Cortex of kidney (tissue), 1 donor: ENCODE measurements around the gene BCAR3.
"Not testable (repeated sequence)": the region's sequence is repeated elsewhere in the genome, so short reads cannot be mapped to it uniquely, and the experiment has no call there.

Source experiments
- DNase-seq: peaks from one replicate; lab custom pipeline; 2025; lab: John Stamatoyannopoulos, UW

The BCAR3 gene

DNA sequence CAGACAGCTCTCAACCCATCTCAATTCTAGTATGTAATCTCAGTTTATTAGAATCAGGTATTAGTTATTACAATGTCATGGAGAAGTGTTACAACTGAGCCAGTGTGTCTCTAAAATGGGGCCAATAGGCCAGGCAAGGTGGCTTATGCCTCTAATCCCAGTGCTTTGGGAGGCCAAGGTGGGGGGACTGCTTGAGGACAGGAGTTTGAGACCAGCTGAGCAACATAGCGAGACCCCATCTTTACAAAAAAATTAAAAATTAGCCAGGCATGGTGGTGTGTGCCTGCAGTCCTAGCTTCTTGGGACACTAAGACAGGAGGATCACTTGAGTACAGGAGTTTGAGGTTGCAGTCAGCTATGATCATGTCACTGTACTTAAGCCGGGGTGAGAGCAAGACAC, 104.9 kb downstream of the BCAR3 start:
- no peak for DNase-seq

DNA sequence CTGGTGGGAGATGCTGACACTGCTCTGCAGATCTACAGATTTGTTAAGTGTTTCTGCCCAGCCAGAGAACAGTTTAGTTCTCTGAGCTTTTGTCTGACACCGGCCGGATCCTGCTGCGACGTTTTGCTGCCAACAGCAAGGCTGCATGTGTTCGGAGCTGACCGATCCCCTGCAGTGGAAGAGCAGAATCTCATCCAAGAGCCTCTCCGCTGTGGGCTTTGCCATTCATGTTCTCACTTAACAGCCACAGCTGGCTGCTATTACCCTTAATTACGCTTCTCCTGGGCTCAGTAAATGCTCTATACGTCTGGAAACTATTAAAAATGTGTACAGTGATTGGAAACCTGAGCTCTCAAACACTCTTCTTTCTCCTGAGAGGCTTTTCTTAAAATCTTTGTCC, 105.3 kb downstream of the BCAR3 start:
- DNase-seq = no peak

DNA sequence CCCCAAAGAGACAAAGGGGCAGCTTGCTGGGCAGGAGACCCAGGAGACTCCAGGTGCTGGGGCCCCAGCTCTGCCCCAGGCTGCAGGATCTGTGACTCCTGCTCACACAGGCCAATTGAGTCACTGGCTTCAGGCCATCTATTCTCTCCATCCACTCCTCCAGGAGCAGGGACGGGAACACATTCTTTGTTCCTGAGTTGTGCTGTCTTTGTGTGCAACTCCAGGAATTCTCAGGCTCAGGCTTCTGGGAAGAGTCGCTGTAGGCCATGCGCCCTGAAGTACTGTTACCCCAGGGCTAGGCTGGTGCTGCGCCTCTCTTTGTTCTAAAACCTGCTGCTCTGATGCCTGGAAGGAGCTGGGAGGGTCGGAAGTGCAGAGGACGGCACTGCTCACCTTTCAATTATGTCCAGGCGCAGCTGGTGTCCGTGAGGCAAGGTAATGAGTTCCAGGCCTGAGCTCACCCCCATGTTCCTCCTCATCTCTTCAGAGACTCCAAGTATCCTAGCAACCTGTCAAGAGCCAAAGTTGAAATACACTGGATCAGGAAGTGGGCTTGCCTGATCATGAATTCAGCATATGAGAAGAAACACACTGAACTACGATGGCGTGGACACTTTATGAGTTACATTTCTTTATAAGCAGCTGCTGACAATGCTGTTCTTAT, 105.9 kb downstream of the BCAR3 start:
- no peak for DNase-seq

DNA sequence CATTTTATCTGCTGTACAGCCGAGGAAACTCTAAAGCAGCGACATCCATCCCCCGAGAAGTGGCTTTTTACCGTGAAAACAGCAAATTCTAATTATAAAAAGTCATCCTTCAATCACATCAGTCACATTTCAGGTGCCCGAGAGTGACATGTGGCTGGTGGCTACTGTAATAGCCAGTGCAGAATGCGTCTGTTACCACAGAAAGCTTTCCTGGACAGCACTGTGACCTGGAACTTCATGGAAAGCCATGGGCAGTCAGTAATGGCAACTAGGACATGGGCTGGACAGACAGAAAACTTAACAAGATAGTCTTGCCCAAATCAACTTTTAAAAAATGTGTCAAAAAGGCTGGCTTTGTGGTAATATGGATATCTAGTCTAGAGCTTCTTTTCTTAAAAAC, 106.6 kb downstream of the BCAR3 start:
- DNase-seq = no peak

DNA sequence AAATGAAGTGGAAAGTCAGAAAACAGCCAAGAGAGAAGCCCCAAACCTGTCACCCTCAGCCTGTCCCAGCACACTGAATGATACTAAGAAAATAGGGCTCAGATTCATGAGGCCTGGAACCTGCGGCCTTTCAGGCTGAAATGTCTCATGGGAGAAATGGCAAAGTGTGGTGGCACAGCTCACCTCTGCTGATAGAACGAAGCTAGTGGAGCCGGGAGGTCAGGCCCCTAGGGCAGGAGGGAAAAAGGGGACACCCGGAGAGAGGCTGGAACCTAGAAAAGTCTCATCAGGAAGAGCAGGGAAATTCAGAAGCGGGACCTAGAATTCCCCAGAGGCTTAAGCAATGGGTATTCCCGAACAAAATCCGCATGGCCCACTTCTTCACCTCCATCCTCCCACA, 107.1 kb downstream of the BCAR3 start:
- no peak for DNase-seq

DNA sequence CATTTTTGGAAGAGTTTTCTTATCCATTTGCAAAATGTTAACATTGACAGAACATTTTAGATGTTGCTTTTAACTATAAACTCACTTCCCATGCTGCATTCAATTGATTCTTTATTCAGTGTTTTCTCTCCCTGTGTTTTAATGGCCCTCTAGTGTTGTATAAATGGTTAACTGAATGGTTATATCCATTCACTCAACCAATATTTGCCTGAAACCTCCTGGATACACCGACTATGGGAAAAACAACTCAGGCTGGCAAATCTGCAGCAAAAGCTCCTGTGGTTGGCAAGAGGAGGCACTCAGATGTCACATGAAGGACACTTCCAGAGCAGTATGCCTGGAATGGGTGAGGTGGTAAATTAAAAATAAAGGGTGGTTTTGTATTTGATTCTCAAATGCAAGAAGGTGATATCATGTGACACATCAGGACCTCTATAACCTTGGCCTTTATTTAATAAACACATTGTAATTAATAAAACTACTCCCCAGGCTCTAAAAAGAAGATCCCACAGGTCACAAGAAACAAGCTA, 107.6 kb downstream of the BCAR3 start:
- DNase-seq = no peak

DNA sequence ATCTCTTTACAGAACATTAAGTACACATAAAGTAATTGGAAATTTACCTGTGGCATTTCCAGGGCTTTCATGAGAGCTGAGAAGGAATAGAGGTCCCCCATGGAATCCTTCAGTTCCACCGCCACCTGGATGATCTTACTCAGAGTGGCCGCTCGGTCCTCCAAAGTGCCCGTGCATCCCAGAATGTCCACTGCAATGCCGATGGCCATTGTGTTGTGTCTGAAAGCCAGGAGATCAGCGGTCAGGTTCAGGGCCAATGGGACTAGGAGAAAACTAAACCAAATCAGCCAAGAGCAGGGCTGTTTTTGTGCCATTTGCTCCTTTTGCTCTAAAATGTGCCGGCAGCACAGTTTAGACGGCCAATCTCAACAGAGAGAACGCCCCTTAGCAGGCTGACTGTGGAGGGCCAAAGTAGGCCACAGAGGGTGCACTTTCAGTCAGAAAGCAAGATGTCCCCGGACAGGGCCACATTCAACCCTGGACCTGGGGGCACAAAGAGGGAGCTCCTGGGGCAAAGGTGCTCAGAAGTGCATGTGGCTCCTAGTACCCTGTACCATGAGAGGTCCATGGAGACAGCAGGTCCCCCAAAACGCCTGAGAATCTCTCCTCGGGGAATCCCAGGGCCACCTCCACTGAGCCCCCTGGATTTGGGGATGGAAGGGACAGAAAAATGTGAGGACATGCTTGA, 109.9 kb downstream of the BCAR3 start:
- DNase-seq = no peak

DNA sequence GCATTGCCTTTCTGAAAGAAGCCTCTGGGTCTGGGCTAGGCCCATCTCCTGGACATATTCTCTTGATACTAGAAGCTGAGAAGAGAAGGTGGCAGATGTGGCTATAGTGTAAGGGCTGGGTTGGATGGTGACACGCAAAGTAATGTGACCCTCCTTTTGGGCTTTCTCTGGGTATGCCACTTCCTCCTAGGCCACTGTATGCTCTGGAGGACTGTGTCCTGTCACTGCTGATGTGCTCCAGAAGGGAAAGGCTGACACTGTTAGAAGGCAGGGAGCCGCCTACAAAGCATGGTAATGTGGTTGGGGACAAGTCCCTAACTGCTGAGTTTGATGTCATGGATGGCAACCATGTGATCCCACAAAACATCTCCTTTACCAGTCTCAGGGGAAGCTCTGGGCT, 112.1 kb downstream of the BCAR3 start:
- DNase-seq = no peak

DNA sequence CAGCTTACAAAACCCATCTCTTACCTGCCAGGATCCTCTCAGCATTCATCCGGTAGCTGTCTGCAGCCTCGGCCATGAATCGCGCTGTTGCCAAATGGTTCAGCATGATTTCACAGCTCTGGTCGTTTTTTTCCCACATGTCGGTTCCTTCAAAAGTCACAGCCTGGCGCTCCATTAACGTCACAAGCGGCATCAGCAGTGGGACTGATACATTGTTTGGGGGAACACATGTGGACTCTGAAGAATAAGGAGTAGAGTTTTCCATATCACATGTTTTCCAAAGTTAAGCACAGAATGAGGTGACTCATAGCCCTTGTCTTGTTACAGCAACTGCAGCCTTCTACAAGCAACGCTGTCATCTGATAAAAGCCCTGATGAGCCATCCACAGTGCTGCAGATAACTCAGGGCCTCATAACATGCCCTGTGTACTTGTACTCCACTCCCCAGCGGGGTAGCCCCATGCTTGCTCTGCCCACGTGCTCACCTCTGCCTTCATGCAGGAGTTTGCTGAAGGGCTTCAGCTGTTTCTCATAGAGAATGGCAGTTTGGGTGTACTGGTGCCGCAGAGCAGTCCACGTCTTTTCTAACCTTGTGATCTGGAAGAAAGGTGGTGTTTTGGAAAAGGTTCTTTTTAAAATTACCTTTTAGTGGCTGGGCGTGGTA, 114.2 kb downstream of the BCAR3 start:
- no peak for DNase-seq

DNA sequence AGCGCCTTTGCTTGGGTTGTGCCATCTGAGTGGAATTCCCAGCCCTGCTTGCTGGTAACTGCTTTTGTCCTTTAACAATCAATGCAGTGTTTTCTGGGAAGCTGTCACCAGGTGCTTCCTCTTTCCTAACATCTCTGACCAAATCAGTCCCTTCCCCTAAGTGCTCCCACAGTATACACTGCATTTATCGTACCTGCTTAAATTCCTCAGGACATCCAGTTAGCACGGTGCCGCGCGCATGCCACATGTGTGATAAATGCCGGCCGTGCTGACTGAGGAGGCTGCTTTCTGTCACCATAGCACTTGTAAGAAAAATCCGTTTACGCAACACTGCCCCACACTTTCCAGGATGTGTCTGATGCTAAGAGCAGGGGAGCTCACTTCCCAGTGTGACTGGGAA, 115.4 kb downstream of the BCAR3 start:
- no peak for DNase-seq

DNA sequence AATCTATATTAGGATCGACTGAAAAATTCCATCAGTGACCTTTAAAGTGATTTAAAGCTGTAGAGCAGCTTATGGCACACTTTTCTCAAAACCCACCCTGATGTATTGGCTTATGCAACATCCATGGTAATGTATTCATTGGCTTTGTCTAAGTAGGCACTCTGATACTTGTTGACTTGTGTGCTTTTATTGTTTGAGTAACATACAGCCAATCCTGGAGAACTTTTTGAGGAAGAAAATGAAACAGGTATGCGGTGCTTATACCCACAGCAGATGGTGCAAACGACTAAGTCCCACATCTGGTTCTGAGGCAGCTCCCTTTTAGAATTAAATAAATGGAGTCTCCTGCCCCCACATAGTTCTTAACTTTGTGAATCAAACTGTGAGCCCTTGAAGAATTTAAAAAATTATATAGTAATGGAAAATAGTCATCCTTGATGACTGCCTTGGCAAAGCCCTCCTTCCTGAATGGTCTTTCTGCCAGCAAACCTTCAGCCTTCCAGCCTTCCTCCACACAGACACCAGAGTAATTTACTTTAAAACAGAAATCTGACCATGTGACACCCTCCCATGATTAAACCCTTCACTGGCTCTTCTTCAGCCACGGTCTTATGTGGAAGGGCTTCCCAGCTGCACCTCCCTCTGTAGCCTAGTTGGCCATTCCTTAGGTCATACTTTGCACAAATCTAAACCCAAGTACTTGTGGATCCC, 116.0 kb downstream of the BCAR3 start:
- DNase-seq = no peak

DNA sequence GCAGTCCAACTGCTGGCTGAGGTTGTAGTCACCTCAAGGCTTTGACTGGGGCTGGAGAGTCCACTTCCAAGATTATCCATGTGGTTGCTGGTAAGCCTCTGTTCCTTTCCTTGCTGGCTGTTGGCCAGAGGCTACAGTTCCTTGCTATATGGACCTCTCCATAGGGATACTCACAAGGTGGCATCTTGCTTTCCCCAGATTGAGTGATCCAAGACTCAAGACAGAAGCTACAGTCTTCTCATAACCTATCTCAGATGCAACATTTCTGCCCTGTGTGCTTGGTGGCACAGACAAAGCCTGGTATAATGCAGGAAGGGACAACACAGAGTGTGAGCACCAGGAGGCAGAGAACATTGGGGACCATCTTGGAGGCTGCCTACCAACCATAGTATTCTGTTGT, 121.9 kb downstream of the BCAR3 start:
- no peak for DNase-seq

DNA sequence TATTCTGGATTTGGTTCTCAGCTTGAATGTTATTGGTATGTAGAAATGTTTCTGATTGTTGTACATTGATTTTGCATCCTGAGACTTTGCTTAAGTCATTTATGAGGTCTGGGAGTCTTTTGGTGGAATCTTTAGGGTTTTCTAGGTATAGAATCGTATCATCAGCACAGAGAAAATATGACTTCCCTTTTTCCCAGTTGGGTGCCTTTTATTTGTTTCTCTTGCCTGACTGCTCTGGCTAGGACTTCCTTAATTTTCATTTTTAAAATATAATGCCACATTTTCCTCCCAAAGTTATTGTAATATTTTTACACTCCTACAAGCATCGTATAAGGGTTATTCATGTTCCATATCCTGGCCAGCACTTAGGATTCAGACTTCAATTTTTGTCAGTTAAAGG, 122.6 kb downstream of the BCAR3 start:
- DNase-seq = no peak

DNA sequence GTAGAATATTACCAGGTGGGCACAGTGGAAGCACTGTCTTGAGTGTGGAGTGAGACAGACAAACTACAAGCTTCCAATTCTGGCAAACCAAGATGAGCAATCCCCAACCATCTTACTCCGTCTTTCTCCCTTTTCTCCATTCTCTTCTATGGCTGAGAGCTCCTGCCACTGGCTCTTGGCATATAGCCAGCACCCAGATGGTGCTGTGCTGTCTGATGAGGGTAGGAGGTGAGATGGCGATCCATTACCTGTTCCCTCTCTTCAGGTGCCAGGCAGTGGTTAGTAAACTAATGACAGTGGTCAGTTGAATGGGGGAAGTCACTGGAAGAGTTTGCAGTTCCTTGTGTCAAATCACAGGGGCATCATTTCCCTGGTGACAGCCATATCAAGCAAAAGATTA, 125.3 kb downstream of the BCAR3 start:
- DNase-seq = no peak

DNA sequence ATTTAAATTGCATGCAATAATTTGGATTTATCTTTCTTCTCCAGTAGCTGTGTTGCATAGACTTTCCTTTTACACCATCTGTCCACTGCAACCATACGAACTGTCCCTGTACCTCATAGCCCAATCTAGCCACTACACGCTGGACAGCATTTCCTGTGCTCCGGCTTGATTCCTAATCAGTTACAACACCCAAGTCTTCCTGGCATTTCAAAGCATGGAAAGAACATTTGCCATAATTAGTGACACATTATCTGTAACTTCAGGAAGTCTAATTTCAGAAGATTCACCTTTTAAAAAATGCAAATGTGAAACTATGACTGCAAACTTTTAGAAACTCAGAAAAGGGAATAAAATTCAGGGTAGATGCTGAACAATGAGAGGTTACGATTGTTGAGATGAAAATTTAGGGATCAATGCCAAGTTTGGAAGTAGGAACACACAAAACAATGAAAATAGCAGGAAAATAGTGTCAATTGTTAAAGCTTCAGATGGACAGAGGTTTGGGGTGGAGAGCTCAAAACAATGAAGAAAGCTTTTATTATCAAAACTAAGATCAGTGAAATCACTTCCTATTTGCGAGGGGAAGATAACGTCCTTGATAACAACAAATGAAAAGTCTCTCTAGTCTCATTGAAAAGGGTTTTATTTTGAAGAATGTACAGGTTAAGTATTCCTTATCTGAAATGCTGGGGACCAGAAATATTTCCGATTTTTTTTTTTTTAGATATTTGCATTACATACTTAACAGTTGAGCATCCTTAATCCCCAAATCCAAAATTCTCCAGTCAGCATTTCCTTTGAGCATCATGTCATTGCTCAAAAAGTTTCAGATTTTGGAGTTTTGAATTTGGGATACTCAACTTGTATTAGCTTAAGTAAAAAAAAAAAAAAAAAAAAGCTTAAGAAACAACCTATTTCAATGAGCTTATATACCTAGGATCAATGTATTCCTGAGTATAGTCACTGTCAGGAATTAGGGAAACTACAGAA, 126.5 kb downstream of the BCAR3 start:
- no peak for DNase-seq

DNA sequence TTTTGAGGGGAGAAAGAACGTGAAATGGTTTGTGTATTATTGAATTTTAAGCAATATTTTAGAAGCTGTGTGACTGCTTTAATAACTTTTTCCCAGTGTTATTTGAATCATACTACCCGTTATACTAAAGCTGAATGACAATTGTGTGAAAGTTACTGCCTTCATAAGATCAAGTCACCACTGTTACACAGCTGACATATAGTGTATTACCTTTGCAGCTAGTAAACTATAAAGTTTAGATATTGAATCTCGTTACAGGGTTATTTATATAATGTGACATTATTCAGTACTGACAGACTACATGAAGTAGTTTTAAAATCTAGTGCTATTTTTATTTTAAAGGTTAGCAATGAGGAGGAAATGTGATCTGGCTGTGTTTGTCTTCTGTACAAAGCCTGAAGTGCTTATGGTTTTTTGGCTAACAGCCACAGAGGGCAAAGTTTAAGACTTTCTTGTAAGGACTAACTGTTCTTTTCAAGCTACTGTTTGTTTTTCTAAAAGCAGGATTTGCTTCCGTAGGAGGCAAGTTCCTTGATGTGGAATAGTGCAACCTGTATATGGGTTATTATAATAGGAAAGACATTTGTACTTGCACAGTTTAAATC, 127.6 kb downstream of the BCAR3 start:
- DNase-seq = not testable (repeated sequence)

DNA sequence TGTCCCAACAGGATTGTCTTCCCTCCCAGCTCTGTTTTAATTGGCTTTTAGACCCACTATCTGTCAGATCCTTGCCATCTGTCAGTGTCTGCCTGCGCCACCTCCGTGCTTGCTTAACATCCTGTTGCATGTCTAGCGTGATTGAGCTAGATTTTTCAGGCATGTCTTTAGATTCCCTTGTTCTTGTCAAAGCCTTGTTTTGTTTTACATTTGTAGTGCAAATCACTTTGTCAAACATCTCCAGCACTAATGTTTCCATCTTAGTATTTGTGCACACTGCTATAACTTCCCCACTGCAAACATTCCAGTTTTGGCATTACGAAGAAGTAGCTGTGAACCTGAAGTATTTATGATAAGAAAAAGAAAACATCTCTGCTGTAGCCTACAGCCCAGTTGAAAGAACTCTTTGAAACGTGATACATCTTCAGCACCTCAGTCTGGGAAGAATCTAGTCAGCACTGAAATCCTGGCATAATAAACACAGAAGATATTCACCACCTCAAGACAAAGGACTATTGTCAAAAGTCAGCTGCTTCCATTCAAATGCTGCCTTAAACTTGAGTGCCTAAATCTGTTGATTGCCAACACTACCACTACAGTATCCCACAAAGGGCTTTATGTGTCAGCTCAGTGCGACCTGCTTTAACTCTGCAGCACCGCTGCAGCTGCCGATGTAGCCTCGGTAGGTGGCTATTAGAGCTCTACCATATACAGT, 128.7 kb downstream of the BCAR3 start:
- no peak for DNase-seq

DNA sequence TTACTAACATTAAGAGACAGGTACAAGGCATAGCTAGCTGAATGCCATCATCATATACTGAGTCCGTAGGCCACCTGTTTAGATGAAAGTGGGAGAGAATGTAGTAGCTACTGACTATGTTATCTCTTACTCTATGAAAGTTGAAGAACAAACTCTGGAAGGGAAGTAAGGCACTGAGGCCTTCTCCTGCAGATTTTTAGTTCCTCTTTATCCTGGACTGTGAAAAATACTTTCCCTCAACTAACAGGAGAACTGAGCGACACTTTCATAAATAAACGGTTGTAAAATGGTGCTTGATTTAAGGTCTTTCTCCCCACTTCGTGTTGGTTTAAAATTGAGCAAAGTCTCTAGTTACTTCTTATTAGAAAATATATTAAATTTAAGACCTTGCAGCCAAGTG, 131.8 kb downstream of the BCAR3 start:
- no peak for DNase-seq

DNA sequence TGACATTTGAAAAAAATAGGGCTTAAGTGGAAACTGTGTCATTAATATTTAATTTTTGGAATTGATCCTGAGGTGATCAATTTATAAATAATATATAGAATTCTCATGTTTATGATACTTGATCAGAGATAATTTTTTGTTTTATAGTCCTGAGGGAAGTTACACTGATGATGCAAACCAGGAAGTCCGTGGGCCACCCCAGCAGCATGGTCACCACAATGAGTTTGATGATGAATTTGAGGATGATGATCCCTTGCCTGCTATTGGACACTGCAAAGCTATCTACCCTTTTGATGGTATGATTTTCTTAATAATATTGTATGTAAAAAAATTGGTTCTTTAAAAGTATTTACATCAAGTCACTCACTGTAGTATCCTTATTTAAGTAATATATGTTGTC, 132.5 kb downstream of the BCAR3 start:
- DNase-seq = no peak

DNA sequence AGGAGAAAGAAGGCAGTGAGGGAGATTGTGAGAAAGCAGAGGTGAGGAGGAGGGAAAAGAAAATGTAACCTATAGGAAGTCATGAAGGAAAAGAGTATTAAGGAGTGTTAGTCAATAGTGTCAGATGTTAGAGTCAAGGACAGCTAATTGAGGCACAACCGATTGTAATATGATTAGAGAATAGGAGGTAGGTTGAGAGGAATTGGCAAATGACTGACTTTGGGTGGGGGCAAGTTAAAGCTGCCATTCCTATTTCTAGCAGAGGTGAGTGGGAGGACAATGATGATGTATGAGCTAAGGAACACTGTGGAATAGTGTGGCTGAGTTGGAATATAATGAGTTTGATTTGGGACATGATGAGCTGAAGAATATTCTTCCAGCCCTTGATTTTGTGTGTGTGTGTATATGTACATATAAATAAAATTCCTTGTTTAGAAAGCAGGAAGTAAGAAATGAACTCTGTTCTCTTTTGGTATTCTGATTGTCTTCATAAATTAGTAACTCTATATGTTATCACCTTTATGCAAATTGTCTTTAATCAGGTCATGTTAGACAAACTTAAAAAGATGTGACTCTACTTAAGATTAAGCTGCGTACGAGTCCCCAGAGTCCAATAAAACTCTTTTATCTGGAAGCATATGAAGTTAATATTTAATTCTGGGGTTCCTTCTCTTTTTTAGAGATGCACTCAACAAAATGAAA, 135.3 kb downstream of the BCAR3 start:
- DNase-seq = no peak
